HCT116 (cell line): ENCODE measurements around the gene FRMD4A. TPM values are rescaled to one million over a fixed set of nuclear protein-coding genes. Genes with fewer than 3 reads are reported as not detected.

Experiments
- ATAC-seq: fragments of 200-7000 bp; cut with Tn5 transposase; 2 replicates; pipeline ENCODE4 v1.9.1; 2020; ENCODE audit warnings: mild to moderate bottlenecking, moderate library complexity
- BruUV-seq: library from RNA; stranded (reverse); fragments of 400-500 nt; replicated peaks from 2 replicates; lab custom pipeline; 2021; lab: Mats Ljungman, UMichigan
- CTCF ChIA-PET: fragments of 300-600 bp; sonication (Branson Sonifier 250); formaldehyde crosslinking; loops from one replicate; lab custom pipeline; 2021; ENCODE audit warnings: antibody characterized with exemption; lab: Charles Lee
- POLR2A ChIA-PET: fragments of 300-600, 350-600 bp; sonication (Branson Sonifier 250); formaldehyde crosslinking; loops from one replicate; lab custom pipeline; 2021; ENCODE audit warnings: antibody characterized with exemption; lab: Charles Lee
- RAD21 ChIA-PET, 2 experiments: fragments of 300-600 bp; sonication (Branson Sonifier 250); formaldehyde crosslinking; loops; one replicate each; lab custom pipeline; 2023; ENCODE audit warnings: low total read pairs in 2 of 2; ENCODE audit not compliant: uncharacterized antibody in 2 of 2, unreplicated experiment in 2 of 2, low non-redundant PET in 1 of 2; lab: Charles Lee
- DNase-seq: peaks from one replicate; pipeline ENCODE4 v3.0.0-alpha.2; 2010; ENCODE audit warnings: low read depth, low spot score
- H2AFZ ChIP-seq: fragments of 200-600 bp; shearing (Covaris generic), sonication (generic); 2 replicates; pipeline ENCODE4 v1.6.1; 2017; ENCODE audit warnings: low read depth, mixed run types, mixed read lengths, antibody characterized with exemption, low read length; ENCODE audit not compliant: poor library complexity, severe bottlenecking
- H3K27ac ChIP-seq: 2 replicates; pipeline ENCODE4 v1.5.1; 2012; ENCODE audit warnings: low read depth, low read length
- H3K27me3 ChIP-seq: fragments of 200-600 bp; sonication (generic); 2 replicates; pipeline ENCODE4 v1.6.1; 2016; ENCODE audit warnings: mixed run types, low read length, mixed read lengths; ENCODE audit not compliant: insufficient read depth
- H3K36me3 ChIP-seq, 2 experiments: fragments of 200-500 bp in 1 of 2; fragments of 200-600 bp in 1 of 2; sonication (Bioruptor generic) in 1 of 2; sonication (generic) in 1 of 2; 2 replicates each; pipeline versions ENCODE4 v1.5.1 to v1.6.1; 2014 to 2016; ENCODE audit warnings: low read length in 2 of 2, inconsistent platforms in 1 of 2, mixed read lengths in 1 of 2, mixed run types in 1 of 2; ENCODE audit not compliant: insufficient read depth in 2 of 2, control insufficient read depth in 1 of 2
- H3K4me1 ChIP-seq, 2 experiments: fragments of 200-600 bp in 1 of 2; sonication (generic) in 1 of 2; 2 replicates each; pipeline versions ENCODE4 v1.5.1 to v1.6.1; 2012 to 2017; ENCODE audit warnings: low read length in 2 of 2, inconsistent platforms in 1 of 2, mild to moderate bottlenecking in 1 of 2, mixed read lengths in 1 of 2, mixed run types in 1 of 2, moderate library complexity in 1 of 2; ENCODE audit not compliant: insufficient read depth in 2 of 2, control insufficient read depth in 1 of 2
- H3K4me2 ChIP-seq: fragments of 200-600 bp; sonication (generic); 2 replicates; pipeline ENCODE4 v1.6.1; 2017; ENCODE audit warnings: mixed run types, low read length, mixed read lengths
- H3K4me3 ChIP-seq, 2 experiments: fragments of 200-600 bp in 1 of 2; sonication (generic) in 1 of 2; replicated peaks in 1 of 2; 2 replicates each; pipeline ENCODE4 v1.5.1; 2011 to 2016; ENCODE audit warnings: low read length in 2 of 2, control low read depth in 1 of 2, low read depth in 1 of 2, mild to moderate bottlenecking in 1 of 2, mixed read lengths in 1 of 2, mixed run types in 1 of 2
- H3K79me2 ChIP-seq: fragments of 200-600 bp; sonication (generic); 2 replicates; pipeline ENCODE4 v1.6.1; 2017; ENCODE audit warnings: mild to moderate bottlenecking, mixed run types, low read length, moderate library complexity, mixed read lengths; ENCODE audit not compliant: insufficient read depth
- H3K9ac ChIP-seq: fragments of 200-600 bp; sonication (generic); 2 replicates; pipeline ENCODE4 v1.6.1; 2016; ENCODE audit warnings: low read length, mixed read lengths
- H3K9me2 ChIP-seq: fragments of 200-600 bp; sonication (generic), shearing (Covaris generic); 2 replicates; pipeline ENCODE4 v1.6.1; 2017; ENCODE audit warnings: mixed run types, mild to moderate bottlenecking, moderate library complexity; ENCODE audit not compliant: insufficient read depth
- H3K9me3 ChIP-seq, 2 experiments: fragments of 200-500 bp in 1 of 2; fragments of 200-600 bp in 1 of 2; sonication (Bioruptor generic) in 1 of 2; sonication (generic) in 1 of 2; 2 replicates each; pipeline ENCODE4 v1.6.1; 2014 to 2017; ENCODE audit warnings: low read length in 2 of 2, mixed read lengths in 2 of 2, inconsistent platforms in 1 of 2, low read depth in 1 of 2, mild to moderate bottlenecking in 1 of 2, mixed run types in 1 of 2, moderate library complexity in 1 of 2; ENCODE audit not compliant: control insufficient read depth in 1 of 2, insufficient read depth in 1 of 2
- H4K20me1 ChIP-seq: fragments of 200-600 bp; sonication (generic), shearing (Covaris generic); 2 replicates; pipeline ENCODE4 v1.6.1; 2017; ENCODE audit warnings: mixed run types, mild to moderate bottlenecking, moderate library complexity; ENCODE audit not compliant: insufficient read depth
- JUND ChIP-seq: IDR thresholded peaks from 2 replicates; pipeline ENCODE4 v1.6.1; 2012
- POLR2AphosphoS5 ChIP-seq: IDR thresholded peaks from 2 replicates; pipeline ENCODE4 v1.6.1; 2011; ENCODE audit warnings: mild to moderate bottlenecking, low read depth, low read length, moderate library complexity
- intact Hi-C: fragments of 100-400 bp; cut with micrococcal nuclease; formaldehyde crosslinking; loops from 2 replicates; pipeline ENCODE4 v1.10.0; 2022
- total RNA-seq: library from RNA; stranded (reverse); gene quantifications from one replicate; pipeline ENCODE4 v1.2.1, GENCODE V29; 2021; ENCODE audit not compliant: unreplicated experiment
- TF ChIP-seq, protein P1 (sequence below): IDR thresholded peaks from 2 replicates; pipeline ENCODE4 v1.6.1; 2011; ENCODE audit warnings: mild to moderate bottlenecking, low read length, moderate library complexity; ENCODE audit not compliant: insufficient replicate concordance; ENCODE audit errors: extremely low read depth
- TF ChIP-seq, protein P2 (sequence below): IDR thresholded peaks from 2 replicates; pipeline ENCODE4 v1.6.1; 2012
- TF ChIP-seq, protein P3 (sequence below), 3 experiments: fragments of 200-600 bp in 1 of 3; sonication (generic) in 1 of 3; IDR thresholded peaks in 2 of 3; conservative IDR thresholded peaks in 1 of 3; 2 replicates each; pipeline ENCODE4 v1.5.1; 2012 to 2017; ENCODE audit warnings: low read depth in 2 of 3, low read length in 2 of 3, antibody characterized with exemption in 1 of 3, borderline replicate concordance in 1 of 3, control low read depth in 1 of 3, mild to moderate bottlenecking in 1 of 3, mixed read lengths in 1 of 3, mixed run types in 1 of 3, moderate library complexity in 1 of 3; ENCODE audit not compliant: insufficient read depth in 1 of 3

FRMD4A gene
- total RNA-seq, 1 experiment from 2014 or later: 0.20 TPM

DNA sequence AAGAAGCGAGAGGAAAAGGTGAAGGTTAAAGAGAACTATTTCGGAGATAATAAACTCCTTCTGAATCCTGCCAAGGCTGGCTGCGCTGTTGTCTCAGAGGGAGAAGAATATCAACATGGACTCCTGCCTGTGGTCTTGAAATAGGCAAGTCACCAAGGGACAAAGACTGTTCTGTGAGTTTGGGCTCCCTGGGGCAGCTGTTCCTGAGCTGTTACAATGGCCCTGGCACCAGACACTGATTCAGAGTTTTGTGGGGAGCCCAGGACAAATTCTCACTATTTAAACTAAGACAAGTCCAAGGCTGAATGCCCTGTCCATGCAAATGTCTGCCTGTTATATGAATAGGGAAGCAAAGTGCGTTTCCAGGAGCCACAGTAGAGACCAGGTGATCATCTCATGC, 662.6 kb downstream of the FRMD4A start:
- DNase-seq: no peak
- CTCF ChIA-PET: no interaction called here
- H3K36me3 ChIP-seq: no peaks in the 10 kb centered on the region
- no peak overlapping the region for H3K4me3 ChIP-seq
- H3K27ac ChIP-seq: no peak overlapping the region
- RAD21 ChIA-PET: interaction anchor here in 1 of 2 experiments (0.7 kb wide), 1 partner anchor 145 kb away, joined by 3 read pairs; no protein-coding TSS in a partner anchor
- no peak for ATAC-seq
- TF ChIP-seq, protein P1, sequence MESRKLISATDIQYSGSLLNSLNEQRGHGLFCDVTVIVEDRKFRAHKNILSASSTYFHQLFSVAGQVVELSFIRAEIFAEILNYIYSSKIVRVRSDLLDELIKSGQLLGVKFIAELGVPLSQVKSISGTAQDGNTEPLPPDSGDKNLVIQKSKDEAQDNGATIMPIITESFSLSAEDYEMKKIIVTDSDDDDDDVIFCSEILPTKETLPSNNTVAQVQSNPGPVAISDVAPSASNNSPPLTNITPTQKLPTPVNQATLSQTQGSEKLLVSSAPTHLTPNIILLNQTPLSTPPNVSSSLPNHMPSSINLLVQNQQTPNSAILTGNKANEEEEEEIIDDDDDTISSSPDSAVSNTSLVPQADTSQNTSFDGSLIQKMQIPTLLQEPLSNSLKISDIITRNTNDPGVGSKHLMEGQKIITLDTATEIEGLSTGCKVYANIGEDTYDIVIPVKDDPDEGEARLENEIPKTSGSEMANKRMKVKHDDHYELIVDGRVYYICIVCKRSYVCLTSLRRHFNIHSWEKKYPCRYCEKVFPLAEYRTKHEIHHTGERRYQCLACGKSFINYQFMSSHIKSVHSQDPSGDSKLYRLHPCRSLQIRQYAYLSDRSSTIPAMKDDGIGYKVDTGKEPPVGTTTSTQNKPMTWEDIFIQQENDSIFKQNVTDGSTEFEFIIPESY: no peak
- TF ChIP-seq, protein P2, sequence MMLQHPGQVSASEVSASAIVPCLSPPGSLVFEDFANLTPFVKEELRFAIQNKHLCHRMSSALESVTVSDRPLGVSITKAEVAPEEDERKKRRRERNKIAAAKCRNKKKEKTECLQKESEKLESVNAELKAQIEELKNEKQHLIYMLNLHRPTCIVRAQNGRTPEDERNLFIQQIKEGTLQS: no peak
- TF ChIP-seq, protein P3, sequence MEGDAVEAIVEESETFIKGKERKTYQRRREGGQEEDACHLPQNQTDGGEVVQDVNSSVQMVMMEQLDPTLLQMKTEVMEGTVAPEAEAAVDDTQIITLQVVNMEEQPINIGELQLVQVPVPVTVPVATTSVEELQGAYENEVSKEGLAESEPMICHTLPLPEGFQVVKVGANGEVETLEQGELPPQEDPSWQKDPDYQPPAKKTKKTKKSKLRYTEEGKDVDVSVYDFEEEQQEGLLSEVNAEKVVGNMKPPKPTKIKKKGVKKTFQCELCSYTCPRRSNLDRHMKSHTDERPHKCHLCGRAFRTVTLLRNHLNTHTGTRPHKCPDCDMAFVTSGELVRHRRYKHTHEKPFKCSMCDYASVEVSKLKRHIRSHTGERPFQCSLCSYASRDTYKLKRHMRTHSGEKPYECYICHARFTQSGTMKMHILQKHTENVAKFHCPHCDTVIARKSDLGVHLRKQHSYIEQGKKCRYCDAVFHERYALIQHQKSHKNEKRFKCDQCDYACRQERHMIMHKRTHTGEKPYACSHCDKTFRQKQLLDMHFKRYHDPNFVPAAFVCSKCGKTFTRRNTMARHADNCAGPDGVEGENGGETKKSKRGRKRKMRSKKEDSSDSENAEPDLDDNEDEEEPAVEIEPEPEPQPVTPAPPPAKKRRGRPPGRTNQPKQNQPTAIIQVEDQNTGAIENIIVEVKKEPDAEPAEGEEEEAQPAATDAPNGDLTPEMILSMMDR (IDR thresholded peaks at IDR 0.05 in 2 of 3, conservative IDR thresholded peaks at IDR 0.05 in 1 of 3; ENCODE audit: borderline replicate concordance in 1 of 3, insufficient read depth in 1 of 3, low read depth in 2 of 3, low read length in 2 of 3): no peak
- TF ChIP-seq JUND: no peak
- TF ChIP-seq POLR2AphosphoS5: no peak
- no TSS peak for BruUV-seq
- H3K79me2 ChIP-seq: no peaks in the 10 kb centered on the region
- H3K4me2 ChIP-seq: no peak overlapping the region
- POLR2A ChIA-PET: no interaction called here
- intact Hi-C loops: no loop called here
- no peaks in the 10 kb centered on the region for H3K27me3 ChIP-seq
- H3K9me3 ChIP-seq: no peaks in the 10 kb centered on the region
- no peaks in the 10 kb centered on the region for H4K20me1 ChIP-seq
- no peak overlapping the region for H3K9ac ChIP-seq
- H3K9me2 ChIP-seq: no peaks in the 10 kb centered on the region
- H2AFZ ChIP-seq: no peak overlapping the region
- no peaks in the 10 kb centered on the region for H3K4me1 ChIP-seq
